Upper lobe of left lung (tissue), 4 donors: ENCODE data around the gene PDSS1.
"Not testable (repeated sequence)": the region's sequence is repeated elsewhere in the genome, so short reads cannot be mapped to it uniquely, and the experiment has no call there.

Experiments
- EP300 ChIP-seq, 4 donors: sonication (generic); formaldehyde crosslinking; IDR thresholded peaks; one replicate each; pipeline ENCODE4 v1.5.1; 2017; ENCODE audit warnings: antibody characterized with exemption in 4 of 4, control low read depth in 2 of 4
- POLR2A ChIP-seq, 4 donors: fragments of 450-650 bp; IDR thresholded peaks; one replicate each; pipeline ENCODE4 v1.5.1; 2016 to 2017; ENCODE audit warnings: antibody characterized with exemption in 4 of 4, mild to moderate bottlenecking in 2 of 4
- TF ChIP-seq, protein P1 (sequence below), 6 experiments: fragments of 450-650 bp in 4 of 6; fragments of 200-600 bp in 2 of 6; sonication (generic) in 2 of 6; IDR thresholded peaks; one replicate each; pipeline ENCODE4 v1.5.1; 2016 to 2019; ENCODE audit warnings: antibody characterized with exemption in 6 of 6

- TF ChIP-seq, protein P1, sequence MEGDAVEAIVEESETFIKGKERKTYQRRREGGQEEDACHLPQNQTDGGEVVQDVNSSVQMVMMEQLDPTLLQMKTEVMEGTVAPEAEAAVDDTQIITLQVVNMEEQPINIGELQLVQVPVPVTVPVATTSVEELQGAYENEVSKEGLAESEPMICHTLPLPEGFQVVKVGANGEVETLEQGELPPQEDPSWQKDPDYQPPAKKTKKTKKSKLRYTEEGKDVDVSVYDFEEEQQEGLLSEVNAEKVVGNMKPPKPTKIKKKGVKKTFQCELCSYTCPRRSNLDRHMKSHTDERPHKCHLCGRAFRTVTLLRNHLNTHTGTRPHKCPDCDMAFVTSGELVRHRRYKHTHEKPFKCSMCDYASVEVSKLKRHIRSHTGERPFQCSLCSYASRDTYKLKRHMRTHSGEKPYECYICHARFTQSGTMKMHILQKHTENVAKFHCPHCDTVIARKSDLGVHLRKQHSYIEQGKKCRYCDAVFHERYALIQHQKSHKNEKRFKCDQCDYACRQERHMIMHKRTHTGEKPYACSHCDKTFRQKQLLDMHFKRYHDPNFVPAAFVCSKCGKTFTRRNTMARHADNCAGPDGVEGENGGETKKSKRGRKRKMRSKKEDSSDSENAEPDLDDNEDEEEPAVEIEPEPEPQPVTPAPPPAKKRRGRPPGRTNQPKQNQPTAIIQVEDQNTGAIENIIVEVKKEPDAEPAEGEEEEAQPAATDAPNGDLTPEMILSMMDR (IDR thresholded peaks at IDR 0.05), result not testable (repeated sequence)
- not testable (repeated sequence) for TF ChIP-seq EP300, POLR2A (IDR thresholded peaks at IDR 0.05)
Observed at GRCh38 chr10:26651476-26651875, 46.0 kb upstream of the PDSS1 start.
